Gastroesophageal sphincter (tissue), 3 donors: Measurements from ENCODE around the gene CD6.

Experiments used
- CTCF ChIP-seq, 4 experiments: fragments of 200-600 bp in 2 of 4; fragments of 450-650 bp in 2 of 4; sonication (generic) in 1 of 4; IDR thresholded peaks; one replicate each; pipeline ENCODE4 v1.5.1; 2017 to 2019; ENCODE audit warnings: antibody characterized with exemption in 4 of 4, mild to moderate bottlenecking in 2 of 4, moderate library complexity in 2 of 4
- EP300 ChIP-seq: sonication (generic); formaldehyde crosslinking; IDR thresholded peaks from one replicate; pipeline ENCODE4 v1.6.1; 2017; ENCODE audit warnings: antibody characterized with exemption, mild to moderate bottlenecking

DNA sequence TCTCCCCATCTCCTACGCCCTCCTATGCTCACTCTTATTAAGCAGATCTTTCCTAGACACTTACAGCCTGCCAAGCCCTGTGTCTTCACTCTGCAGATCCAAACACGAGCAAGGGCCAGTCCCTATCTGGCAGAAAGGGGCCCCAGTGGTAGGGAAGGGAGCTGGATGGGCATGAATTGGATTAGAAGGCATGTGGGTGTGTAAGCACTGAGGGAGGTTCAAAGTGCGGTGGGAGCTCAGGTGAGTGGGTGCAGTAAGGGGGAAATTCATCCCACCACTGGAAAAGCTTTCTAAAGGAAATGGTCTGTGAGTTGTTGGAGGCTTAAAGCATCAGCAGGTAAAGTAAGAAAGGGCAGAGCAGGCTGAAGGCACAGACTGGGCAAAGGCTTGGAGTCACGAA lies 41.7 kb upstream of the CD6 start:
- no peak for TF ChIP-seq EP300
- TF ChIP-seq CTCF (IDR thresholded peaks at IDR 0.05), result no peak
